HCT116 (cell line): Measurements from ENCODE around the gene NPVF. TPM values are rescaled to one million over a fixed set of nuclear protein-coding genes. Genes with fewer than 3 reads are reported as not detected.

Source experiments
- ATAC-seq: fragments of 200-7000 bp; cut with Tn5 transposase; 2 replicates; pipeline ENCODE4 v1.9.1; 2020; ENCODE audit warnings: mild to moderate bottlenecking, moderate library complexity
- BruUV-seq: library from RNA; stranded (reverse); fragments of 400-500 nt; replicated peaks from 2 replicates; lab custom pipeline; 2021; lab: Mats Ljungman, UMichigan
- CTCF ChIA-PET: fragments of 300-600 bp; sonication (Branson Sonifier 250); formaldehyde crosslinking; loops from one replicate; lab custom pipeline; 2021; ENCODE audit warnings: antibody characterized with exemption; lab: Charles Lee
- POLR2A ChIA-PET: fragments of 300-600, 350-600 bp; sonication (Branson Sonifier 250); formaldehyde crosslinking; loops from one replicate; lab custom pipeline; 2021; ENCODE audit warnings: antibody characterized with exemption; lab: Charles Lee
- RAD21 ChIA-PET, 2 experiments: fragments of 300-600 bp; sonication (Branson Sonifier 250); formaldehyde crosslinking; loops; one replicate each; lab custom pipeline; 2023; ENCODE audit warnings: low total read pairs in 2 of 2; ENCODE audit not compliant: uncharacterized antibody in 2 of 2, unreplicated experiment in 2 of 2, low non-redundant PET in 1 of 2; lab: Charles Lee
- DNase-seq: peaks from one replicate; pipeline ENCODE4 v3.0.0-alpha.2; 2010; ENCODE audit warnings: low read depth, low spot score
- H2AFZ ChIP-seq: fragments of 200-600 bp; shearing (Covaris generic), sonication (generic); 2 replicates; pipeline ENCODE4 v1.6.1; 2017; ENCODE audit warnings: low read depth, mixed run types, mixed read lengths, antibody characterized with exemption, low read length; ENCODE audit not compliant: poor library complexity, severe bottlenecking
- H3K27ac ChIP-seq: 2 replicates; pipeline ENCODE4 v1.5.1; 2012; ENCODE audit warnings: low read depth, low read length
- H3K27me3 ChIP-seq: fragments of 200-600 bp; sonication (generic); 2 replicates; pipeline ENCODE4 v1.6.1; 2016; ENCODE audit warnings: mixed run types, low read length, mixed read lengths; ENCODE audit not compliant: insufficient read depth
- H3K36me3 ChIP-seq, 2 experiments: fragments of 200-500 bp in 1 of 2; fragments of 200-600 bp in 1 of 2; sonication (Bioruptor generic) in 1 of 2; sonication (generic) in 1 of 2; 2 replicates each; pipeline versions ENCODE4 v1.5.1 to v1.6.1; 2014 to 2016; ENCODE audit warnings: low read length in 2 of 2, inconsistent platforms in 1 of 2, mixed read lengths in 1 of 2, mixed run types in 1 of 2; ENCODE audit not compliant: insufficient read depth in 2 of 2, control insufficient read depth in 1 of 2
- H3K4me1 ChIP-seq, 2 experiments: fragments of 200-600 bp in 1 of 2; sonication (generic) in 1 of 2; 2 replicates each; pipeline versions ENCODE4 v1.5.1 to v1.6.1; 2012 to 2017; ENCODE audit warnings: low read length in 2 of 2, inconsistent platforms in 1 of 2, mild to moderate bottlenecking in 1 of 2, mixed read lengths in 1 of 2, mixed run types in 1 of 2, moderate library complexity in 1 of 2; ENCODE audit not compliant: insufficient read depth in 2 of 2, control insufficient read depth in 1 of 2
- H3K4me2 ChIP-seq: fragments of 200-600 bp; sonication (generic); 2 replicates; pipeline ENCODE4 v1.6.1; 2017; ENCODE audit warnings: mixed run types, low read length, mixed read lengths
- H3K4me3 ChIP-seq, 2 experiments: fragments of 200-600 bp in 1 of 2; sonication (generic) in 1 of 2; replicated peaks in 1 of 2; 2 replicates each; pipeline ENCODE4 v1.5.1; 2011 to 2016; ENCODE audit warnings: low read length in 2 of 2, control low read depth in 1 of 2, low read depth in 1 of 2, mild to moderate bottlenecking in 1 of 2, mixed read lengths in 1 of 2, mixed run types in 1 of 2
- H3K79me2 ChIP-seq: fragments of 200-600 bp; sonication (generic); 2 replicates; pipeline ENCODE4 v1.6.1; 2017; ENCODE audit warnings: mild to moderate bottlenecking, mixed run types, low read length, moderate library complexity, mixed read lengths; ENCODE audit not compliant: insufficient read depth
- H3K9ac ChIP-seq: fragments of 200-600 bp; sonication (generic); 2 replicates; pipeline ENCODE4 v1.6.1; 2016; ENCODE audit warnings: low read length, mixed read lengths
- H3K9me2 ChIP-seq: fragments of 200-600 bp; sonication (generic), shearing (Covaris generic); 2 replicates; pipeline ENCODE4 v1.6.1; 2017; ENCODE audit warnings: mixed run types, mild to moderate bottlenecking, moderate library complexity; ENCODE audit not compliant: insufficient read depth
- H3K9me3 ChIP-seq, 2 experiments: fragments of 200-500 bp in 1 of 2; fragments of 200-600 bp in 1 of 2; sonication (Bioruptor generic) in 1 of 2; sonication (generic) in 1 of 2; 2 replicates each; pipeline ENCODE4 v1.6.1; 2014 to 2017; ENCODE audit warnings: low read length in 2 of 2, mixed read lengths in 2 of 2, inconsistent platforms in 1 of 2, low read depth in 1 of 2, mild to moderate bottlenecking in 1 of 2, mixed run types in 1 of 2, moderate library complexity in 1 of 2; ENCODE audit not compliant: control insufficient read depth in 1 of 2, insufficient read depth in 1 of 2
- H4K20me1 ChIP-seq: fragments of 200-600 bp; sonication (generic), shearing (Covaris generic); 2 replicates; pipeline ENCODE4 v1.6.1; 2017; ENCODE audit warnings: mixed run types, mild to moderate bottlenecking, moderate library complexity; ENCODE audit not compliant: insufficient read depth
- CBX3 ChIP-seq: IDR thresholded peaks from 2 replicates; pipeline ENCODE4 v1.6.1; 2012; ENCODE audit warnings: low read depth
- CTCF ChIP-seq, 3 experiments: fragments of 200-600 bp in 1 of 3; sonication (generic) in 1 of 3; IDR thresholded peaks in 2 of 3; conservative IDR thresholded peaks in 1 of 3; 2 replicates each; pipeline ENCODE4 v1.5.1; 2012 to 2017; ENCODE audit warnings: low read depth in 2 of 3, low read length in 2 of 3, antibody characterized with exemption in 1 of 3, borderline replicate concordance in 1 of 3, control low read depth in 1 of 3, mild to moderate bottlenecking in 1 of 3, mixed read lengths in 1 of 3, mixed run types in 1 of 3, moderate library complexity in 1 of 3; ENCODE audit not compliant: insufficient read depth in 1 of 3
- EGR1 ChIP-seq: IDR thresholded peaks from 2 replicates; pipeline ENCODE4 v1.6.1; 2012; ENCODE audit warnings: low read depth
- ELF1 ChIP-seq: IDR thresholded peaks from 2 replicates; pipeline ENCODE4 v1.6.1; 2012; ENCODE audit warnings: low read depth, borderline replicate concordance
- EZH2 ChIP-seq: fragments of 200-600 bp; sonication (generic); IDR thresholded peaks from 2 replicates; pipeline ENCODE4 v1.6.1; 2017; ENCODE audit warnings: antibody characterized with exemption, mixed run types
- EZH2phosphoT487 ChIP-seq: fragments of 200-600 bp; IDR thresholded peaks from 2 replicates; pipeline ENCODE4 v1.6.1; 2018; ENCODE audit warnings: antibody characterized with exemption, borderline replicate concordance
- FOSL1 ChIP-seq: IDR thresholded peaks from 2 replicates; pipeline ENCODE4 v1.6.1; 2012; ENCODE audit warnings: low read depth
- JUND ChIP-seq: IDR thresholded peaks from 2 replicates; pipeline ENCODE4 v1.6.1; 2012
- MAX ChIP-seq: IDR thresholded peaks from 2 replicates; pipeline ENCODE4 v1.6.1; 2012
- POLR2AphosphoS5 ChIP-seq: IDR thresholded peaks from 2 replicates; pipeline ENCODE4 v1.6.1; 2011; ENCODE audit warnings: mild to moderate bottlenecking, low read depth, low read length, moderate library complexity
- RAD21 ChIP-seq: IDR thresholded peaks from 2 replicates; pipeline ENCODE4 v1.6.1; 2012; ENCODE audit warnings: low read depth, mild to moderate bottlenecking
- TCF7L2 ChIP-seq: IDR thresholded peaks from 2 replicates; pipeline ENCODE4 v1.7.0; 2011; ENCODE audit warnings: borderline replicate concordance, inconsistent platforms; ENCODE audit not compliant: insufficient read depth, insufficient read length; ENCODE audit errors: extremely low read depth
- YY1 ChIP-seq: IDR thresholded peaks from 2 replicates; pipeline ENCODE4 v1.6.1; 2011; ENCODE audit warnings: low read length, low read depth, moderate library complexity, mild to moderate bottlenecking; ENCODE audit not compliant: insufficient replicate concordance; ENCODE audit errors: extremely low read depth
- ZBTB33 ChIP-seq: IDR thresholded peaks from 2 replicates; pipeline ENCODE4 v1.6.1; 2011; ENCODE audit warnings: mild to moderate bottlenecking, low read length, moderate library complexity; ENCODE audit not compliant: insufficient replicate concordance; ENCODE audit errors: extremely low read depth
- ZFX ChIP-seq: fragments of 450-650 bp; IDR thresholded peaks from 2 replicates; pipeline ENCODE4 v1.6.1; 2017
- ZNF274 ChIP-seq: fragments of 200-500 bp; sonication (Bioruptor generic); IDR thresholded peaks from 2 replicates; pipeline ENCODE4 v1.6.1; 2014; ENCODE audit warnings: mild to moderate bottlenecking, low read depth, low read length, inconsistent platforms
- intact Hi-C: fragments of 100-400 bp; cut with micrococcal nuclease; formaldehyde crosslinking; loops from 2 replicates; pipeline ENCODE4 v1.10.0; 2022
- total RNA-seq: library from RNA; stranded (reverse); gene quantifications from one replicate; pipeline ENCODE4 v1.2.1, GENCODE V29; 2021; ENCODE audit not compliant: unreplicated experiment

The NPVF gene
- total RNA-seq, 1 experiment from 2014 or later, result not detected

- 0 out of 2 replicates have a peak, but pooled peaks cover 6% of the 10 kb centered on the region for H3K27me3 ChIP-seq
- no peaks in the 10 kb centered on the region for H3K9me3 ChIP-seq
- POLR2A ChIA-PET, result no interaction called here
- no peaks in the 10 kb centered on the region for H3K36me3 ChIP-seq
- ATAC-seq (no peak), DNase-seq (no peak)
- H2AFZ ChIP-seq, result no peak overlapping the region
- RAD21 ChIA-PET, result no interaction called here
- no peak overlapping the region for H3K9ac ChIP-seq
- CTCF ChIA-PET, result no interaction called here
- intact Hi-C loops, result no loop called here
- H3K79me2 ChIP-seq, result no peaks in the 10 kb centered on the region
- H3K9me2 ChIP-seq, result no peaks in the 10 kb centered on the region
- BruUV-seq, result no TSS peak
- TF ChIP-seq ZFX (no peak), YY1 (no peak), EZH2phosphoT487 (no peak), MAX (no peak), FOSL1 (no peak), POLR2AphosphoS5 (no peak), JUND (no peak), CTCF (IDR thresholded peaks at IDR 0.05 in 2 of 3, conservative IDR thresholded peaks at IDR 0.05 in 1 of 3; ENCODE audit: borderline replicate concordance in 1 of 3, insufficient read depth in 1 of 3, low read depth in 2 of 3, low read length in 2 of 3) (no peak), TCF7L2 (no peak), RAD21 (no peak), CBX3 (no peak), ZNF274 (no peak), EGR1 (no peak), EZH2 (no peak), ELF1 (no peak), ZBTB33 (no peak)
- H3K4me2 ChIP-seq, result no peak overlapping the region
- no peak overlapping the region for H3K27ac ChIP-seq
- H3K4me3 ChIP-seq, result no peak overlapping the region
- H4K20me1 ChIP-seq, result no peaks in the 10 kb centered on the region
- H3K4me1 ChIP-seq, result no peaks in the 10 kb centered on the region
Measured at GRCh38 chr7:25206765-25207164, 21.5 kb downstream of the NPVF start.
